CD4-positive, alpha-beta memory T cell (primary cell): ENCODE data around the gene TEP1. TPM values are rescaled to one million over a fixed set of nuclear protein-coding genes. Genes with fewer than 3 reads are reported as not detected.

Experiments
- CTCF ChIA-PET: fragments of 350-600 bp; sonication (Branson Sonifier 250); formaldehyde crosslinking; loops from one replicate; lab custom pipeline; 2021; ENCODE audit warnings: inconsistent platforms; ENCODE audit not compliant: partially characterized antibody; lab: Charles Lee
- POLR2A ChIA-PET: fragments of 350-600 bp; sonication (Branson Sonifier 250); formaldehyde crosslinking; loops from one replicate; lab custom pipeline; 2021; ENCODE audit not compliant: partially characterized antibody; lab: Charles Lee
- DNase-seq, 5 donors: peaks; one replicate each; pipeline versions ENCODE4 v3.0.0 to v3.0.0-alpha.2; 2020 to 2022; ENCODE audit warnings: mixed read lengths in 1 of 5
- H3K27ac ChIP-seq: one replicate; pipeline ENCODE4 v1.7.0; 2013; ENCODE audit warnings: low read depth, low read length
- H3K27me3 ChIP-seq: 2 replicates; pipeline ENCODE4 v1.7.0; 2013; ENCODE audit warnings: mild to moderate bottlenecking, low read length, moderate library complexity; ENCODE audit not compliant: insufficient read depth
- H3K36me3 ChIP-seq: 2 replicates; pipeline ENCODE4 v1.7.0; 2013; ENCODE audit warnings: mild to moderate bottlenecking, low read length, moderate library complexity; ENCODE audit not compliant: insufficient read depth
- H3K4me1 ChIP-seq: 2 replicates; pipeline ENCODE4 v1.7.0; 2013; ENCODE audit warnings: mild to moderate bottlenecking, low read length, moderate library complexity; ENCODE audit not compliant: insufficient read depth
- H3K4me3 ChIP-seq, 2 donors: one replicate each; pipeline ENCODE4 v1.7.0; 2013; ENCODE audit warnings: low read length in 2 of 2, mild to moderate bottlenecking in 1 of 2
- H3K9me3 ChIP-seq, 2 donors: one replicate each; pipeline ENCODE4 v1.7.0; 2013; ENCODE audit warnings: low read length in 2 of 2, control low read depth in 1 of 2; ENCODE audit not compliant: control insufficient read depth in 1 of 2
- H3K27ac Mint-ChIP-seq, 7 donors: one replicate each; pipeline ENCODE4 v1.8.0; 2020 to 2021; ENCODE audit warnings: mixed read lengths in 7 of 7, mild to moderate bottlenecking in 6 of 7, inconsistent platforms in 3 of 7, moderate library complexity in 3 of 7
- H3K27me3 Mint-ChIP-seq, 2 donors: one replicate each; pipeline ENCODE4 v1.8.0; 2020 to 2021; ENCODE audit warnings: mixed read lengths in 2 of 2
- H3K36me3 Mint-ChIP-seq, 2 donors: one replicate each; pipeline ENCODE4 v1.8.0; 2020 to 2021; ENCODE audit warnings: mixed read lengths in 2 of 2, inconsistent platforms in 1 of 2, mild to moderate bottlenecking in 1 of 2
- H3K4me1 Mint-ChIP-seq, 4 donors: one replicate each; pipeline ENCODE4 v1.8.0; 2020 to 2021; ENCODE audit warnings: mixed read lengths in 4 of 4, mild to moderate bottlenecking in 1 of 4
- H3K4me3 Mint-ChIP-seq, 8 donors: one replicate each; pipeline ENCODE4 v1.8.0; 2020 to 2021; ENCODE audit warnings: mixed read lengths in 8 of 8, mild to moderate bottlenecking in 7 of 8, moderate library complexity in 6 of 8, inconsistent platforms in 3 of 8
- H3K9me3 Mint-ChIP-seq, 8 donors: one replicate each; pipeline ENCODE4 v1.8.0; 2020 to 2021; ENCODE audit warnings: mixed read lengths in 8 of 8, mild to moderate bottlenecking in 5 of 8, inconsistent platforms in 3 of 8, moderate library complexity in 1 of 8
- intact Hi-C: fragments of 100-400 bp; cut with micrococcal nuclease; formaldehyde crosslinking; loops from one replicate; pipeline ENCODE4 v1.15.1; 2023
- polyA plus RNA-seq, 2 donors: library from polyadenylated mRNA; unstranded; fragments of 300-500 nt; fragmentation: Illumina TruSeq; gene quantifications; one replicate each; pipeline ENCODE4 v1.2.3, GENCODE V29; 2021
- total RNA-seq, 2 experiments: library from RNA; stranded (reverse); gene quantifications; one replicate each; pipeline ENCODE4 v1.2.3, GENCODE V29; 2021

The TEP1 gene
- total and polyA plus RNA-seq, 4 experiments from 2014 or later, result 6.8 to 67.3 (median 66.7) TPM; not detected in 1

DNA sequence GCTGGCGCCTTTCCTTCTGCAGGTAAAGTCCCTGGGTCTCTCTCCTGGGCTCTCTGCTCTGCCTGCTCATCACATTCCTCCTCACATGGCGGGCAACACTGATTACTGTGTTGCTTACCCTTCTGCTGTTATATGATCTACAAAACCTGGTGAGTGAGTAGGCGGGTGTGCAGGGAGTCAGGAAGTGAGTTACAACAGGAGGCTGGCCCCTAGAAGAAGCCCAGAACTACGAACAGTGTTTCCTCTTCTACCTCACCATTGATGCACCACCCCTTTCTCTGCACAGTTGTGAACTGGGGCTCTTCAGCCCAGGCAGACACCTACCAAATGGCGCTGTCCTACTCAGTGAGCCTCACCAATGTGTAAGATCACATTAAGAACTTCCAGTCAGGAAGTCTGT is 27.6 kb upstream of the TEP1 start:
- CTCF ChIA-PET, result interaction anchor here (1.0 to 3.1 kb wide), 2 partner anchors 26 to 113 kb away, joined by 3 to 14 read pairs; no protein-coding TSS in a partner anchor
- H3K9me3 ChIP-seq, result no peaks in the 10 kb centered on the region
- peaks cover 17% of the 10 kb centered on the region for H3K4me1 ChIP-seq
- Mint-ChIP-seq H3K27ac (peak overlapping the region; percentile 53 to 89 (median 68)), H3K27me3 (no peaks in the 10 kb centered on the region), H3K4me3 (peak overlapping the region in 4 of 8 donors; percentile 14 to 68 (median 35)), H3K4me1 (peaks cover 9 to 27% (median 15%) of the 10 kb centered on the region in 4 donors), H3K36me3 (peaks cover 1 to 4% of the 10 kb centered on the region in 2 donors), H3K9me3 (no peaks in the 10 kb centered on the region)
- no peak overlapping the region for H3K4me3 ChIP-seq
- no peaks in the 10 kb centered on the region for H3K27me3 ChIP-seq
- peak in 3 of 5 donors; percentile 12 to 36 (median 22) for DNase-seq
- POLR2A ChIA-PET, result interaction anchor here (0.5 to 2.9 kb wide), 3 partner anchors 14 to 775 kb away, joined by 3 to 9 read pairs (median 5); partner anchors contain the start of genes APEX1, OSGEP and PIP4P1
- no peaks in the 10 kb centered on the region for H3K36me3 ChIP-seq
- intact Hi-C loops, result no loop called here
- H3K27ac ChIP-seq, result no peak overlapping the region

GRCh38 chr14:20440465-20440864 is 27.2 kb upstream of the TEP1 start:
- Mint-ChIP-seq H3K4me1 (peaks cover 9 to 27% (median 15%) of the 10 kb centered on the region in 4 donors), H3K9me3 (no peaks in the 10 kb centered on the region), H3K4me3 (peak overlapping the region in 1 of 8 donors; percentile 27), H3K27me3 (no peaks in the 10 kb centered on the region), H3K36me3 (peaks cover 1 to 4% of the 10 kb centered on the region in 2 donors), H3K27ac (peak overlapping the region in 2 of 7 donors; percentile 53 to 89)
- ChIA-PET POLR2A (interaction anchor here (0.5 to 2.9 kb wide), 2 partner anchors 14 to 776 kb away, joined by 3 to 9 read pairs; partner anchors contain the start of genes APEX1 and OSGEP), CTCF (interaction anchor here (3.1 kb wide), 1 partner anchor 25 kb away, joined by 14 read pairs; no protein-coding TSS in a partner anchor)
- H3K36me3 ChIP-seq, result no peaks in the 10 kb centered on the region
- H3K27ac ChIP-seq, result no peak overlapping the region
- H3K9me3 ChIP-seq, result no peaks in the 10 kb centered on the region
- H3K4me3 ChIP-seq, result no peak overlapping the region
- H3K4me1 ChIP-seq, result peaks cover 17% of the 10 kb centered on the region
- DNase-seq, result no peak
- intact Hi-C loops, result no loop called here
- H3K27me3 ChIP-seq, result no peaks in the 10 kb centered on the region

GRCh38 chr14:20438664-20439063 is 25.4 kb upstream of the TEP1 start:
- Histone ChIP-seq H3K4me1 (peaks cover 17% of the 10 kb centered on the region), H3K27ac (no peak overlapping the region), H3K27me3 (no peaks in the 10 kb centered on the region), H3K4me3 (no peak overlapping the region), H3K36me3 (no peaks in the 10 kb centered on the region), H3K9me3 (no peaks in the 10 kb centered on the region)
- Mint-ChIP-seq H3K36me3 (peaks cover 1 to 4% of the 10 kb centered on the region in 2 donors), H3K4me3 (no peak overlapping the region), H3K27ac (no peak overlapping the region), H3K27me3 (no peaks in the 10 kb centered on the region), H3K4me1 (peaks cover 9 to 27% (median 15%) of the 10 kb centered on the region in 4 donors), H3K9me3 (no peaks in the 10 kb centered on the region)
- POLR2A ChIA-PET, result no interaction called here
- DNase-seq, result no peak
- intact Hi-C loops, result no loop called here
- CTCF ChIA-PET, result interaction anchor here (1.3 kb wide), 1 partner anchor 23 kb away, joined by 4 read pairs; no protein-coding TSS in a partner anchor

GRCh38 chr14:20436363-20436755 is 23.1 kb upstream of the TEP1 start:
- H3K36me3 ChIP-seq, result no peaks in the 10 kb centered on the region
- H3K27ac ChIP-seq, result no peak overlapping the region
- ChIA-PET CTCF (no interaction called here), POLR2A (no interaction called here)
- Mint-ChIP-seq H3K4me1 (peaks cover 6 to 20% (median 10%) of the 10 kb centered on the region in 4 donors), H3K36me3 (no peaks in the 10 kb centered on the region), H3K9me3 (no peaks in the 10 kb centered on the region), H3K27me3 (no peaks in the 10 kb centered on the region), H3K4me3 (no peak overlapping the region), H3K27ac (no peak overlapping the region)
- H3K27me3 ChIP-seq, result no peaks in the 10 kb centered on the region
- peaks cover 12% of the 10 kb centered on the region for H3K4me1 ChIP-seq
- no peak for DNase-seq
- no peak overlapping the region for H3K4me3 ChIP-seq
- intact Hi-C loops, result no loop called here
- no peaks in the 10 kb centered on the region for H3K9me3 ChIP-seq

DNA sequence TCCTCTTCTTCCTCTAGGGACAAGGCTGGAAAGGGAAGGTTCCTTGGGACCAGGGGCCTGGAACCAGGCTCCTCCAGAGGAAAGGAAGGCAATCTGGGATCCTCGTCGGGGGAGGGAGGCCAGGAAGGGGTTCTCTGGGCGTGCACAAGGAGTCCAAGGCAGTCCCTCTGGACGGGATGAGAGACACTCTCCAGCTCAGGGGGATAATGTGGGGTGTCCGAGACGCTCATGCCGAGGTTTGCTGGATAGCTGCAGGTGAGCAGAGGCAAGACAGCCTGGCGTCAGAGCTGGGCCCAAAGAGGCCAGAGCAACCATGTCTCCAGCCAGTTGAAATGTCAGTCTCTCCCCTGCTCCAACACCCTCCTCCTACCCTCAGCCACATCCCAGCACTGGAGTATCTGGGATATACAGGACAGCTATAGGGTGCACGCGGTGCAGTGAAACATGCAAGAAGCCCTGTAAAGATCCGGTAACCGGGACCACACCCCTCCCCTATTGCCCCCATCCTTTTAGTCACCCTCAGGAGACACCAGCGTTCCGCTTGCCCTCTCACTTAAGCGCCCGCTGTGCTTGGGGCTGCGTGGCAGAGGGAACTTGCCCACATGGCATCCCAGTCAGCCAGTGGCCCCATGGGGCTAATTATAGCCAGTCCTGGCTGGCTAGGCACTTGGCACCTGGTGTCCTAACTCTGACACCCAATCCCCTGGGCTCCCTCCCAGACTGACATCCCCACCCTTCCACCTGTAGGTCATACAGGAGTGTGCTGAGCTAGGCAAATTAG is 22.5 kb upstream of the TEP1 start, which contains the start of gene KLHL33:
KLHL33 (minus strand) TSS at position 585 of the 781 bp plus-strand sequence; CDS start at position 230, 355 bp downstream.
- H3K9me3 Mint-ChIP-seq, result no peaks in the 10 kb centered on the region
- no peaks in the 10 kb centered on the region for H3K27me3 Mint-ChIP-seq
- H3K4me3 Mint-ChIP-seq, result no peak within 1 kb of the TSS
- ChIA-PET POLR2A (no interaction called here), CTCF (no interaction called here)
- H3K4me1 Mint-ChIP-seq, result peaks cover 3 to 14% (median 6%) of the 10 kb centered on the region in 4 donors
- no peaks in the 10 kb centered on the region for H3K36me3 ChIP-seq
- peaks cover 6% of the 10 kb centered on the region for H3K4me1 ChIP-seq
- no peaks in the 10 kb centered on the region for H3K36me3 Mint-ChIP-seq
- DNase-seq, result no peak
- no peak within 1 kb of the TSS for H3K27ac ChIP-seq
- intact Hi-C loops, result no loop called here
- peak within 1 kb of the TSS in 1 of 7 donors; percentile 35 for H3K27ac Mint-ChIP-seq
- H3K4me3 ChIP-seq, result no peak within 1 kb of the TSS
- no peaks in the 10 kb centered on the region for H3K27me3 ChIP-seq
- H3K9me3 ChIP-seq, result no peaks in the 10 kb centered on the region

GRCh38 chr14:20434701-20435581 is 21.6 kb upstream of the TEP1 start:
- peaks cover 0 to 9% (median 0%) of the 10 kb centered on the region in 4 donors for H3K4me1 Mint-ChIP-seq
- Histone ChIP-seq H3K27ac (no peak overlapping the region), H3K4me1 (no peaks in the 10 kb centered on the region), H3K36me3 (no peaks in the 10 kb centered on the region), H3K4me3 (no peak overlapping the region), H3K27me3 (no peaks in the 10 kb centered on the region), H3K9me3 (no peaks in the 10 kb centered on the region)
- no peaks in the 10 kb centered on the region for H3K36me3 Mint-ChIP-seq
- H3K4me3 Mint-ChIP-seq, result no peak overlapping the region
- intact Hi-C loops, result no loop called here
- no peaks in the 10 kb centered on the region for H3K27me3 Mint-ChIP-seq
- ChIA-PET POLR2A (no interaction called here), CTCF (interaction anchor here (1.2 kb wide), 1 partner anchor 19 kb away, joined by 4 read pairs; no protein-coding TSS in a partner anchor)
- no peak overlapping the region for H3K27ac Mint-ChIP-seq
- no peaks in the 10 kb centered on the region for H3K9me3 Mint-ChIP-seq
- DNase-seq, result no peak
